GM20000 (cell line): ENCODE results near the gene HOXB6.

Experiments
- DNase-seq: peaks from one replicate; pipeline ENCODE4 v3.0.0; 2012; ENCODE audit warnings: low spot score
- CTCF ChIP-seq: IDR thresholded peaks from 2 replicates; pipeline ENCODE4 v1.5.1; 2012; ENCODE audit warnings: mild to moderate bottlenecking, control low read depth; ENCODE audit errors: extremely low read depth, missing control alignments

The HOXB6 gene

GRCh38 chr17:48617471-48618255, 12.9 kb upstream of the HOXB6 start:
- no peak for TF ChIP-seq CTCF
- DNase-seq = no peak

- TF ChIP-seq CTCF = no peak
- DNase-seq = no peak
Measured at GRCh38 chr17:48616717-48617470, 12.1 kb upstream of the HOXB6 start.

- no peak for DNase-seq
- no peak for TF ChIP-seq CTCF
Measured at GRCh38 chr17:48615963-48616716, 11.4 kb upstream of the HOXB6 start.

- no peak for TF ChIP-seq CTCF
- no peak for DNase-seq
Measured at GRCh38 chr17:48615047-48615962, 10.5 kb upstream of the HOXB6 start, which contains the start of gene HOXB8. HOXB8 (minus strand) TSS chr17:48615292; CDS start chr17:48614704, 588 bp downstream.

- no peak for TF ChIP-seq CTCF
- no peak for DNase-seq
Measured at GRCh38 chr17:48613862-48614694, 9.3 kb upstream of the HOXB6 start.
